AG04449 (cell line): Measurements from ENCODE around the gene LIM2.

ENCODE experiments used
- CTCF ChIA-PET: fragments of 350-600 bp; formaldehyde crosslinking; extraction: SDS; loops from one replicate; lab custom pipeline; 2021; ENCODE audit warnings: antibody characterized with exemption; lab: Yijun Ruan, JAX
- POLR2A ChIA-PET: fragments of 400-600, 350-600 bp; formaldehyde crosslinking; extraction: SDS; loops from one replicate; lab custom pipeline; 2020; ENCODE audit warnings: antibody characterized with exemption, inconsistent platforms; lab: Yijun Ruan, JAX
- DNase-seq: peaks from one replicate; pipeline ENCODE4 v3.0.0-alpha.2; 2010; ENCODE audit warnings: low read depth, low spot score
- H3K4me3 ChIP-seq: 2 replicates; pipeline ENCODE4 v1.5.1; 2011; ENCODE audit warnings: low read depth, mild to moderate bottlenecking, control low read depth, low read length
- CTCF ChIP-seq: IDR thresholded peaks from one replicate; pipeline ENCODE4 v1.5.1; 2011; ENCODE audit warnings: mild to moderate bottlenecking, moderate library complexity, low read length, control low read depth, inconsistent platforms; ENCODE audit not compliant: insufficient read depth; ENCODE audit errors: missing control alignments

The LIM2 gene

GRCh38 chr19:51346742-51347141 is 41.0 kb downstream of the LIM2 start:
- no peak for TF ChIP-seq CTCF
- ChIA-PET POLR2A (no interaction called here), CTCF (interaction anchor here (1.2 kb wide), 1 partner anchor 75 kb away, joined by 3 read pairs; no protein-coding TSS in a partner anchor)
- no peak for DNase-seq
- H3K4me3 ChIP-seq: no peak overlapping the region

- no peak overlapping the region for H3K4me3 ChIP-seq
- POLR2A ChIA-PET: no interaction called here
- CTCF ChIA-PET: no interaction called here
- DNase-seq: no peak
- no peak for TF ChIP-seq CTCF
These were observed 42.6 kb downstream of the LIM2 start for GRCh38 chr19:51345076-51345620.

GRCh38 chr19:51342631-51343569 is 44.9 kb downstream of the LIM2 start:
- no peak for TF ChIP-seq CTCF
- DNase-seq: no peak
- H3K4me3 ChIP-seq: no peak overlapping the region
- ChIA-PET CTCF (interaction anchor here (0.6 to 2.6 kb wide), 3 partner anchors 9 to 21 kb away, joined by 3 to 7 read pairs (median 3); no protein-coding TSS in a partner anchor), POLR2A (interaction anchor here (0.8 kb wide), 1 partner anchor 16 kb away, joined by 5 read pairs; no protein-coding TSS in a partner anchor)

GRCh38 chr19:51341976-51342580 is 45.7 kb downstream of the LIM2 start, which contains the start of gene VSIG10L:
TSS of gene VSIG10L (minus strand) at chr19:51342139. CDS start at chr19:51342124, 15 bp downstream.
- no peak within 1 kb of the TSS for H3K4me3 ChIP-seq
- POLR2A ChIA-PET: interaction anchor here (0.9 kb wide), 1 partner anchor 17 kb away, joined by 4 read pairs; no protein-coding TSS in a partner anchor
- no peak for DNase-seq
- CTCF ChIA-PET: interaction anchor here (1.1 to 2.6 kb wide), 2 partner anchors 10 to 13 kb away, joined by 3 to 7 read pairs; no protein-coding TSS in a partner anchor
- TF ChIP-seq CTCF: no peak

- TF ChIP-seq CTCF: no peak
- DNase-seq: no peak
- CTCF ChIA-PET: interaction anchor here (0.7 to 2.6 kb wide), 4 partner anchors 9 to 53 kb away, joined by 3 to 10 read pairs (median 7); no protein-coding TSS in a partner anchor
- no peak overlapping the region for H3K4me3 ChIP-seq
- POLR2A ChIA-PET: interaction anchor here (1.2 kb wide), 1 partner anchor 21 kb away, joined by 3 read pairs; no protein-coding TSS in a partner anchor
These were observed 46.7 kb downstream of the LIM2 start for GRCh38 chr19:51341066-51341465.
